ENCODE measurements around the gene RBM39.
"Not testable (repeated sequence)": the region's sequence is repeated elsewhere in the genome, so short reads cannot be mapped to it uniquely, and the experiment has no call there.

The RBM39 gene

GRCh38 chr20:35744492-35744841 is 2.4 kb upstream of the RBM39 start:
- not testable (repeated sequence) for DNase-seq

DNA sequence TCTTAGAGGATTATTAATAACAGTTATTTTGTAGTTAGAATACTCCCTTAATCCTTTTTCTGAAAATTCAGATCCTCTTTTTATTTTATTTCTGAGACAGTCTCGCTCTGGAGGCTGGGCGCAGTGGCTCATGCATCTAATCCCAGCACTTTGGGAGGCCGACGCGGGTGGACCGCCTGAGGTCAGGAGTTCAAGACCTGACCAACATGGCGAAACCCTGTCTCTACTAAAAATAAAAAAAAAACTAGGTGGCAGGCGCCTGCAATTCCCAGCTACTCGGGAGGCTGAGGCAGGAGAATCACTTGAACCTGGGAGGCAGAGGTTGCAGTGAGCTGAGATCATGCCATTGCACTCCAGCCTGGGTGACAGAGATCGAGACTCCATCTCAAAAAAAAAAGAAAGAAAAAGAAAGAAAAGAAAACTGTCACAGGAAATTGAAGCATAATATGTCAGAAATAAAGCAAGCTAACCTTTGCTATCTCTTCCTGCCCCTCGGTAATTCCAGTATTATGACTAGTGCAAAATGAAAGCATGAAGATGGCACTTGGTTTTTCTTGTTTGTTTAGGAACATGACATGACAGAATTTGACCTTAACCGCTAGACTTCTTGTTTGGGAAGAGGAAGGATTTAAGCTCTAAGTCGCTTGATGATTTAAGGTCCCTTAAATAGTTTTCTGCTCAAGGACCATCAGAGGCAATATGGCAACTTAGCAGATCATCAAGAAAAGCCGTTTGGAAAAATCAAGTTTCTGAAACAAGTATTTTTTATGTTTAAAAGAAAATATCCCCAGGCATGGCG is 1.8 kb upstream of the RBM39 start:
- DNase-seq, result no peak

DNA sequence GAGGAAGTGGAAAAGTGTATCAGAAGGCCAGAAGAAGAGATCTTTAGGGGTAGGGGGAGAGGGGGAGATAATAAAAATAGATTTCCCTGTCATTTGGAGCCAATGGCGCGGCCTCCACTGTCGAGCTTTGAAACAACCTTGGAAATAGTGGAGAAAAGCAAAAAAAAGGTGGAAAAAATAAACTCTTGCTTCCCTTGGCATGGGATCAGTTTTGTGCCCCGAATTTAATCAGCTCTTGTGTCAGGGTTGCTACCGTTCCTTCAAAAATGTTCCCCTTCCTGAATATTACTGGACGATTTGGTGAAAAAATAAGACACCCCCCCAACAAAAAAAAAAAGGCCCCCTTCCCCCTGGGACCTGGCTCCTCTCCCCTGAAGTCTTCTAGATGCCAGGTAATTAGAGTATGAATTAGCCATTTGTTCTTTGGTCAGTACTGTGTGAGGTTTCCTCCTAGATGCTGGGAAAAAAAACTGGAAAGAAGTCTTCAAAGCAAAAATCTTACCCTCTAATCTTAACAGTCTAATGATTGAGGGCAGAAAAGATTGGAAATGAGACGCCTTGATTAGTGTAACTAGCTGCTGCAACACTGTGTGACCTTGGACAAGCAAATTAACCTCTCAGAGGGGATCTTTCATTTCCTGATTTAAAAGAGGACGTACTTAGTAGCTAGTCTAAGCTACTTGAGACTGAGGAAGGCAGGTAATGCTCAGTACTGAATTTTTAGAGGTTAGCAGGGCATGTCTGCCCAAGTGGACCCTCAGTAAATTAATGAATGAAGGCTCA is 872 bp upstream of the RBM39 start:
- no peak for DNase-seq

GRCh38 chr20:35739294-35740163 is 2.5 kb downstream of the RBM39 start:
- DNase-seq, result no peak

- no peak for DNase-seq
Measured at GRCh38 chr20:35738410-35739179, 3.5 kb downstream of the RBM39 start.

- no peak for DNase-seq
Measured at GRCh38 chr20:35737865-35738333, 4.2 kb downstream of the RBM39 start.

- DNase-seq, result no peak
Measured at GRCh38 chr20:35735826-35736470, 6.1 kb downstream of the RBM39 start.

DNA sequence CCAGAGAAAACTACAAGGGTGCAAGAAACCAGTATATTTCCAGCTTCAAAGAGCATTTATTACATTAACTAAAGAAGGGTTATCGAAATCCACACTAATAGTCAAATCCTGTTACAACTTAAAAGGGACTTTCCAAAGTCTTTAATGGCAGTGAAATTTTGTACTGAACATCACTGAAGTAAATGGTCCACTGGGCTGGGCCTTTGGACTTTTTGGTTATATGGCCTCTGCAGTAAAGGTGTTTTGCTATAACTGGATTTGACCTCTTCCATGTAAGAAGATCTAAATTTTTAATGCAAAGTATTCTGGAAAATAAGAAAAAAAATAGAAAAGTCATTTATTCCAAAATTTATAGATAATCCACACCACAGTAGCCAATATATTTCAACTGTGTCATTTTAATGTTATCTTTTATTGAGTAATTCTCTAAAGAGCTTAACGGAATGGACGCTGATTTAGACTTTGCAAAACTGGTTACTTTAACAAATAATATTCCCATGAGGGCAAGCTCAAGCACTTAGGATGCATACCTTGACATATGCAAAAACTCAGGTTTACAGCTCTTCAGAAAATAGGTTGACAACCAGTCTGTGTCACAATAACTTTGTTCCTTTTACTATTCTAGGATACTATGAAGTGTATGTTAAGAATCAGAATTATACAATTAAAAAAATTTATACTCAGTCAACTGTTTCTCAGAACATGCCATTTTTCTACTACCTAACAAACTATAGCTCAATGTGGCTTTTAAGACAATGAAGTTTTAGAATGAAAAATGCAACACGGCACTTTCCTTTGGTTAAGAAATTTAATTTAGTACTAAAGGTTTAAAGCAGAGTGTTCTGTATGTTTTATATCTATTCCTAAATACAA is 7.0 kb downstream of the RBM39 start:
- no peak for DNase-seq

DNA sequence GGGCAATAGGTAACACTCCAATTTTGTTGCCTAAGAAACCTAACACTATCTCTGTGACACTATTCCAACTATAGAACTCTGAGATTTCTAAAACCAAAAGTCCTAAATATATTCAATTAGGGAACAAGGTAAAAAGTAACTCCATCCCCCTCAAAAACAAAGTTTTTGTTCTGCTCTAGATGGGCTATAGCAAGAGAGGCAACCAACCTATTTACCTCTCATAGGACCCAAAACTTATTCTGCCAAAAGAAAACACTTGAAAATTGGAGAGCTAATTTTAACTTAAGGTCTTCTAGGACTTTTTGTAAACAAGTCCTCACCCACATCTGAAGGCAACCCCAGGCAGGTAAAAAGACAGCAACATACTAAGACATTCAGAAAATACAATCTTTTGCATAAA is 7.7 kb downstream of the RBM39 start:
- DNase-seq, result no peak

- DNase-seq, result no peak
Measured at GRCh38 chr20:35732644-35732982, 9.4 kb downstream of the RBM39 start.

DNA sequence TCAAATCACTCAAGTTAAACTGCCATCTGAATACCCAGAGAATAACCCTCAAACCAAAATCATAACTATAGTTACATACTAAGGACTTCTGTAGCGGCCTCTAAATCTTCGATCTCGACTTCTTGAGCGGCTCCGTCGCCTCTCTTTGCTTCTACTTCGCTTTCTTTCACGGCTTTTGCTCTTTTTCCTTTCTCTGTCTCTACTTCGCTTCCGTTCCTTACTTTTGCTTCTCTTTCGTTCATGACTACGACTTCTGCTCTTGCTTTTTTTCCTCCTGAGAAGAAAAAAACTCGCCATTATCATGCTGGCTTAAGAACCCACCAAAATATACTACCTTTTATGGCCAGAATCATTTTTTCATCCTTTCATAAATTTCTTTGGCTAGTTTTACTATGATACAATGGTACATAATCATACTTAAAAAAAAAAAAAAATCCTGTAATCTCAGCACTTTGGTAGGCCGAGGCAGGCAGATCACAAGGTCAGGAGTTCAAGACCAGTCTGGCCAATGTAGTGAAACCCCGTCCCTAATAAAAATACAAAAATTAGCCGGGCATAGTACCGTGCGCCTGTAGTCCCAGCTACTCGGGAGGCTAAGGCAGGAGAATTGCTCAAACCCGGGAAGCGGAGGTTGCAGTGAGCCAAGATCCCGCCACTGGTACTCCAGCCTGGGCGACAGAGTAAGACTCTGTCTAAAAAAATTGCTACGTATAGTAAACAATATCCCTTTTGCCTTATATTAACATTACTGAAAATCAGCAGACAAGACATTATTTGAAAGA is 10.0 kb downstream of the RBM39 start:
- DNase-seq, result no peak

DNA sequence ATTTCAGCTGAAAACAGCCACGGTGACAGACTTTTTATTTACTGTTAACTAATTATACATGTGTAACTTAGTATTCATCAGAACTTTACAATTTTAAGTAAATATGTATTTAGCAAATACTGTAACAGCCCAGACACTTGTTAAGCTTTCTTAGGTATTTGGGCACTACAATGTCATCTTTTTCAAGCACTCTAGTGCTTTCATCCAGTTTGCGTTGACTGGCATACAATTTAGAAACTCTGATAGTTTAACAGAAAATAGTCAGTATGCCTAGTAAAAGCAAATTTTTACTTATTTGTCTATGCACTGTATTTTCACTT is 10.6 kb downstream of the RBM39 start:
- no peak for DNase-seq

GRCh38 chr20:35730583-35731468 is 11.2 kb downstream of the RBM39 start:
- no peak for DNase-seq

DNA sequence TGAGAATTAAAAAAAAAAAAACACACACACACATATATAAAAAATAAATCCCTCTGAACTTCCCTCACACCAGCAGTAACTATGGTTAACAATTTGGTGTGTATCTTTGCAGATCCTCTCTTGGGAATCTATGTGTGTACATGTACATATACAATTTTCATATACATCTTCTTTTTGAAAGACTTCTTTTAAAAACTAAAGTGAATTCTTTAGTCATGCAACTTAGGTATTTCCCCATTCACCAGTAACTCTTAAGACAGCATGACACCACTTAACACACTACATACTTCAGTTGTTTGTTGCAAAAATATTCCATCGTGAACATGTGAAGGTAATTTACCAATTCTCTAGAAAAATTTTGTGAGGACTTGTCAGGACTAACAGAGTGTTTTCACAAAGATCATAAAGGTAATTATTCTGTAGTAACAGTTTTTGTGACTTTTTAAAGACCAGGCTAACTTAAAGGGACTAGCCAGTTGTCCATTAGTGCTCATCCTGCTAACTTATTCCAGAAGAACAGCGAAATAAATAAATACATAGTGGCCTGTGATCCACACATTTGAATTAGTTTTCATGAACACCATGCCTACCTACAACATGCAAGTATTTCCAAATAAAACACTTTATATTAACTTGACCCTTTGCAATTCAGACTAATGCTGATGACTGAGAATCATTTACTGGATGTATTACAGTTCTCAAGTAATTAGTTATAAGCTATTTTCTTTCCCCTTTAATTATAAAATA is 12.1 kb downstream of the RBM39 start:
- DNase-seq, result no peak

GRCh38 chr20:35729283-35729807 is 12.7 kb downstream of the RBM39 start:
- DNase-seq, result no peak

GRCh38 chr20:35726842-35727711 is 15.0 kb downstream of the RBM39 start:
- DNase-seq, result no peak

Data from 8988T (cell line).